Hypothalamus (tissue), 51 donors: ENCODE results near the gene CHST7.

Experiments used
- DNase-seq, 51 donors: peaks; one replicate each; lab custom pipeline; 2025; lab: John Stamatoyannopoulos, UW

CHST7 gene

GRCh38 chrX:46572340-46572936 is 1.1 kb upstream of the CHST7 start:
- no peak for DNase-seq

GRCh38 chrX:46573892-46574773 is 568 bp downstream of the CHST7 start:
- DNase-seq, result peak in 17 of 51 donors; percentile 0 to 54 (median 8)

- peak in 4 of 51 donors; percentile 3 to 20 (median 10) for DNase-seq
Measured at GRCh38 chrX:46574774-46575381, 1.3 kb downstream of the CHST7 start.

GRCh38 chrX:46575586-46575985 is 2.0 kb downstream of the CHST7 start:
- DNase-seq, result no peak

- peak in 15 of 51 donors; percentile 0 to 48 (median 6) for DNase-seq
Measured at GRCh38 chrX:46575991-46576392, 2.4 kb downstream of the CHST7 start.

GRCh38 chrX:46576458-46576857 is 2.9 kb downstream of the CHST7 start:
- no peak for DNase-seq

- no peak for DNase-seq
Measured at GRCh38 chrX:46577221-46578005, 3.8 kb downstream of the CHST7 start.

- no peak for DNase-seq
Measured at GRCh38 chrX:46579250-46579649, 5.7 kb downstream of the CHST7 start.

- no peak for DNase-seq
Measured at GRCh38 chrX:46580613-46581012, 7.0 kb downstream of the CHST7 start.

GRCh38 chrX:46582325-46582724 is 8.8 kb downstream of the CHST7 start:
- DNase-seq, result no peak

GRCh38 chrX:46582966-46583365 is 9.4 kb downstream of the CHST7 start:
- peak in 5 of 51 donors; percentile 1 to 32 (median 5) for DNase-seq

- DNase-seq, result no peak
Measured at GRCh38 chrX:46584736-46585135, 11.2 kb downstream of the CHST7 start.

GRCh38 chrX:46587158-46587557 is 13.6 kb downstream of the CHST7 start:
- peak in 1 of 51 donors; percentile 0 for DNase-seq

- no peak for DNase-seq
Measured at GRCh38 chrX:46587753-46588171, 14.2 kb downstream of the CHST7 start.

- DNase-seq, result peak in 17 of 51 donors; percentile 1 to 30 (median 6)
Measured at GRCh38 chrX:46588263-46588662, 14.7 kb downstream of the CHST7 start.

GRCh38 chrX:46589977-46590723 is 16.6 kb downstream of the CHST7 start:
- no peak for DNase-seq

- DNase-seq, result no peak
Measured at GRCh38 chrX:46595084-46595483, 21.5 kb downstream of the CHST7 start.

- DNase-seq, result no peak
Measured at GRCh38 chrX:46597208-46597607, 23.6 kb downstream of the CHST7 start.

GRCh38 chrX:46597771-46598170 is 24.2 kb downstream of the CHST7 start:
- no peak for DNase-seq

GRCh38 chrX:46599051-46599560 is 25.5 kb downstream of the CHST7 start:
- DNase-seq, result no peak
